WTC11 (cell line): ENCODE data around the gene PDZD7.

ENCODE experiments used
- CREB1 ChIP-seq: sonication (generic); formaldehyde crosslinking; IDR thresholded peaks from 2 replicates; pipeline ENCODE4 v1.8.0; 2023; ENCODE audit warnings: mild to moderate bottlenecking, missing genetic modification reagents
- CREM ChIP-seq: sonication (generic); formaldehyde crosslinking; IDR thresholded peaks from 2 replicates; pipeline ENCODE4 v1.8.1; 2022; ENCODE audit warnings: mild to moderate bottlenecking, missing genetic modification reagents, moderate library complexity
- NFE2L1 ChIP-seq: sonication (generic); formaldehyde crosslinking; IDR thresholded peaks from 2 replicates; pipeline ENCODE4 v1.8.1; 2023; ENCODE audit warnings: missing genetic modification reagents
- NR2C2 ChIP-seq: sonication (generic); formaldehyde crosslinking; IDR thresholded peaks from 2 replicates; pipeline ENCODE4 v1.8.0; 2022; ENCODE audit warnings: mild to moderate bottlenecking, missing genetic modification reagents
- RELA ChIP-seq: sonication (generic); formaldehyde crosslinking; IDR thresholded peaks from 2 replicates; pipeline ENCODE4 v1.8.1; 2022; ENCODE audit warnings: missing genetic modification reagents, mild to moderate bottlenecking, borderline replicate concordance
- TF ChIP-seq, protein P1 (sequence below): sonication (generic); formaldehyde crosslinking; IDR thresholded peaks from 2 replicates; pipeline ENCODE4 v1.8.1; 2023; ENCODE audit warnings: mild to moderate bottlenecking, missing genetic modification reagents
- TF ChIP-seq, protein P2 (sequence below): fragments of 200-600 bp; IDR thresholded peaks from 2 replicates; pipeline ENCODE4 v1.8.0; 2022; ENCODE audit warnings: antibody characterized with exemption
- TF ChIP-seq, protein P3 (sequence below): sonication (generic); formaldehyde crosslinking; IDR thresholded peaks from 2 replicates; pipeline ENCODE4 v1.8.1; 2023; ENCODE audit warnings: mild to moderate bottlenecking, moderate library complexity, missing genetic modification reagents

DNA sequence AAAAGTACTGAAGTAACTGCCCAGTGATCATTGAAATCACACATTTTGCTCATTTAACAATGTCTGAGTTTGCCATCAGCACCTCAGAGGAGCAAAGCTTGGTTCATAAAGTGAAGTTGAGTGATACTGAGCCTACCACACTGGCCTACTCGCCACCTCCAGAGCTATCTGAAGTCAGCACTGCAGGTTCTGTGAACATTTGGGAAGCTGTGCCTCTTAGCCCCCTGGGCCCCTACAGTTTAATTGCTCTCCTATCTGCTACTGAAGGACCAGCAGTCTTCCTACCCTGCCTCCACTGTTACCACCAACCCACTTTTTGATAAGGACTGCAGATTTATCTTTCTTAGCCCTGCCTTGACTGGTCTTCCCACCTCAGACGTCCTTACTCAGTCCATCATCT lies 63.6 kb downstream of the PDZD7 start:
- no peak for TF ChIP-seq CREM (CRISPR knock-in tag)
- no peak for TF ChIP-seq CREB1 (CRISPR knock-in tag)
- TF ChIP-seq, protein P1, sequence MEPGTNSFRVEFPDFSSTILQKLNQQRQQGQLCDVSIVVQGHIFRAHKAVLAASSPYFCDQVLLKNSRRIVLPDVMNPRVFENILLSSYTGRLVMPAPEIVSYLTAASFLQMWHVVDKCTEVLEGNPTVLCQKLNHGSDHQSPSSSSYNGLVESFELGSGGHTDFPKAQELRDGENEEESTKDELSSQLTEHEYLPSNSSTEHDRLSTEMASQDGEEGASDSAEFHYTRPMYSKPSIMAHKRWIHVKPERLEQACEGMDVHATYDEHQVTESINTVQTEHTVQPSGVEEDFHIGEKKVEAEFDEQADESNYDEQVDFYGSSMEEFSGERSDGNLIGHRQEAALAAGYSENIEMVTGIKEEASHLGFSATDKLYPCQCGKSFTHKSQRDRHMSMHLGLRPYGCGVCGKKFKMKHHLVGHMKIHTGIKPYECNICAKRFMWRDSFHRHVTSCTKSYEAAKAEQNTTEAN = no peak
- TF ChIP-seq, protein P2, sequence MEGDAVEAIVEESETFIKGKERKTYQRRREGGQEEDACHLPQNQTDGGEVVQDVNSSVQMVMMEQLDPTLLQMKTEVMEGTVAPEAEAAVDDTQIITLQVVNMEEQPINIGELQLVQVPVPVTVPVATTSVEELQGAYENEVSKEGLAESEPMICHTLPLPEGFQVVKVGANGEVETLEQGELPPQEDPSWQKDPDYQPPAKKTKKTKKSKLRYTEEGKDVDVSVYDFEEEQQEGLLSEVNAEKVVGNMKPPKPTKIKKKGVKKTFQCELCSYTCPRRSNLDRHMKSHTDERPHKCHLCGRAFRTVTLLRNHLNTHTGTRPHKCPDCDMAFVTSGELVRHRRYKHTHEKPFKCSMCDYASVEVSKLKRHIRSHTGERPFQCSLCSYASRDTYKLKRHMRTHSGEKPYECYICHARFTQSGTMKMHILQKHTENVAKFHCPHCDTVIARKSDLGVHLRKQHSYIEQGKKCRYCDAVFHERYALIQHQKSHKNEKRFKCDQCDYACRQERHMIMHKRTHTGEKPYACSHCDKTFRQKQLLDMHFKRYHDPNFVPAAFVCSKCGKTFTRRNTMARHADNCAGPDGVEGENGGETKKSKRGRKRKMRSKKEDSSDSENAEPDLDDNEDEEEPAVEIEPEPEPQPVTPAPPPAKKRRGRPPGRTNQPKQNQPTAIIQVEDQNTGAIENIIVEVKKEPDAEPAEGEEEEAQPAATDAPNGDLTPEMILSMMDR = no peak
- TF ChIP-seq NFE2L1 (CRISPR knock-in tag) = no peak
- no peak for TF ChIP-seq RELA (CRISPR knock-in tag)
- TF ChIP-seq NR2C2 (CRISPR knock-in tag) = no peak
- TF ChIP-seq, protein P3, sequence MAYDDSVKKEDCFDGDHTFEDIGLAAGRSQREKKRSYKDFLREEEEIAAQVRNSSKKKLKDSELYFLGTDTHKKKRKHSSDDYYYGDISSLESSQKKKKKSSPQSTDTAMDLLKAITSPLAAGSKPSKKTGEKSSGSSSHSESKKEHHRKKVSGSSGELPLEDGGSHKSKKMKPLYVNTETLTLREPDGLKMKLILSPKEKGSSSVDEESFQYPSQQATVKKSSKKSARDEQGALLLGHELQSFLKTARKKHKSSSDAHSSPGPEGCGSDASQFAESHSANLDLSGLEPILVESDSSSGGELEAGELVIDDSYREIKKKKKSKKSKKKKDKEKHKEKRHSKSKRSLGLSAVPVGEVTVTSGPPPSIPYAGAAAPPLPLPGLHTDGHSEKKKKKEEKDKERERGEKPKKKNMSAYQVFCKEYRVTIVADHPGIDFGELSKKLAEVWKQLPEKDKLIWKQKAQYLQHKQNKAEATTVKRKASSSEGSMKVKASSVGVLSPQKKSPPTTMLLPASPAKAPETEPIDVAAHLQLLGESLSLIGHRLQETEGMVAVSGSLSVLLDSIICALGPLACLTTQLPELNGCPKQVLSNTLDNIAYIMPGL (CRISPR knock-in tag) = no peak
